Peyer's patch (tissue), 4 donors: ENCODE measurements around the gene ITGAE. TPM values are rescaled to one million over a fixed set of nuclear protein-coding genes. Genes with fewer than 3 reads are reported as not detected.

Experiments
- DNase-seq, 3 donors: peaks; one replicate each; pipeline ENCODE4 v3.0.0-alpha.2; 2017 to 2019
- H3K27ac ChIP-seq, 4 donors: fragments of 200-600 bp; sonication (generic); one replicate each; pipeline ENCODE4 v1.5.1; 2016 to 2019
- H3K27me3 ChIP-seq, 2 donors: fragments of 200-600 bp; sonication (generic); one replicate each; pipeline ENCODE4 v1.5.1; 2019
- H3K36me3 ChIP-seq, 3 donors: fragments of 200-600 bp; sonication (generic); one replicate each; pipeline ENCODE4 v1.5.1; 2016 to 2019
- H3K4me1 ChIP-seq, 4 donors: fragments of 200-600 bp; sonication (generic); one replicate each; pipeline ENCODE4 v1.5.1; 2016 to 2019
- H3K4me3 ChIP-seq, 4 donors: fragments of 200-600 bp; sonication (generic); 1 replicate in 3 of 4; 2 replicates in 1 of 4; pipeline ENCODE4 v1.5.1; 2016 to 2019; ENCODE audit warnings: mild to moderate bottlenecking in 1 of 4
- H3K9me3 ChIP-seq, 4 donors: fragments of 200-600 bp; sonication (generic); one replicate each; pipeline ENCODE4 v1.5.1; 2016 to 2019; ENCODE audit warnings: mild to moderate bottlenecking in 1 of 4
- POLR2A ChIP-seq, 2 donors: fragments of 450-650 bp; IDR thresholded peaks; one replicate each; pipeline ENCODE4 v1.5.1; 2017; ENCODE audit warnings: antibody characterized with exemption in 2 of 2, mild to moderate bottlenecking in 2 of 2, moderate library complexity in 2 of 2
- total RNA-seq, 4 donors: library from RNA; depleted of rRNA; stranded (reverse); fragments of >200 nt; gene quantifications; one replicate each; pipeline ENCODE4 v1.1.0, GENCODE V29; 2016
- TF ChIP-seq, protein P1 (sequence below), 6 experiments: fragments of 450-650 bp in 4 of 6; fragments of 200-600 bp in 2 of 6; sonication (generic) in 1 of 6; IDR thresholded peaks; one replicate each; pipeline ENCODE4 v1.5.1; 2017 to 2019; ENCODE audit warnings: antibody characterized with exemption in 6 of 6, mild to moderate bottlenecking in 3 of 6, moderate library complexity in 1 of 6

The ITGAE gene
- total RNA-seq, 4 donors from 2014 or later, result 14.9 to 41.8 (median 31.5) TPM

DNA sequence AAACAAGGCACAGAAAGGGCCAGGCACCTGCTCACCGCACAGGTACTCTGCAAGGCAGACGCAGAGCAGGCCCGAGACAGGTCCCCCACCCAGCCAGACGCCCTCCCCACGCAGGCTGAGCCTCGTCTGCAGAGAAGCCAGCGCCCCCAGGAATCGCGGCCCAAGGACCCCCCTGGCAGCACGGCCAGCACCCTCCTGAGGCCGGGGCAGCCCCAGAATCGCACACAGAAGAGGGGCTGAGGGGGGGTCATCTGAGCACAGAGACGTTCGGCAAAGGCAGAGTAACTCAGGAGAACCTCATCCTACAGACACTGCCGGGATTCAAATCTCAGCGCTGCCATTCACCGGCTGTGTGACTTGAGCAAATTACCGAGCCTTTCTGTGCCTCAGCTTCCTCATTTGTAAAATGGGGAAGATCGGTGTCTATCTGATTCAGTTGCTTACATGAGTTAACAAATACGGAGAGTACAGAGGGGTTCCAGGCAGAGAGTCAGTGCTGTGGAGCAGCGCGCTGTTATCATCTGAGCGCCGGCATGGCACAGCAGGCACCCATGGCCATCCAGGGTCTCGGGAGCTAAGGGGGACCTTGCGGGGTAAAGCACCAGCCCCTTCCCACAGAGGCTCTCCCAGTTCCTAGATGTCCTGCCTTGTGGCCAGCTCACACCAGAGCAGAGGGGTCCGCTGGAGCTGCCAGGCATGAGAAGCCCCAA lies 122.0 kb downstream of the ITGAE start:
- H3K4me1 ChIP-seq, result no peaks in the 10 kb centered on the region
- TF ChIP-seq POLR2A (IDR thresholded peaks at IDR 0.05), result no peak
- TF ChIP-seq, protein P1, sequence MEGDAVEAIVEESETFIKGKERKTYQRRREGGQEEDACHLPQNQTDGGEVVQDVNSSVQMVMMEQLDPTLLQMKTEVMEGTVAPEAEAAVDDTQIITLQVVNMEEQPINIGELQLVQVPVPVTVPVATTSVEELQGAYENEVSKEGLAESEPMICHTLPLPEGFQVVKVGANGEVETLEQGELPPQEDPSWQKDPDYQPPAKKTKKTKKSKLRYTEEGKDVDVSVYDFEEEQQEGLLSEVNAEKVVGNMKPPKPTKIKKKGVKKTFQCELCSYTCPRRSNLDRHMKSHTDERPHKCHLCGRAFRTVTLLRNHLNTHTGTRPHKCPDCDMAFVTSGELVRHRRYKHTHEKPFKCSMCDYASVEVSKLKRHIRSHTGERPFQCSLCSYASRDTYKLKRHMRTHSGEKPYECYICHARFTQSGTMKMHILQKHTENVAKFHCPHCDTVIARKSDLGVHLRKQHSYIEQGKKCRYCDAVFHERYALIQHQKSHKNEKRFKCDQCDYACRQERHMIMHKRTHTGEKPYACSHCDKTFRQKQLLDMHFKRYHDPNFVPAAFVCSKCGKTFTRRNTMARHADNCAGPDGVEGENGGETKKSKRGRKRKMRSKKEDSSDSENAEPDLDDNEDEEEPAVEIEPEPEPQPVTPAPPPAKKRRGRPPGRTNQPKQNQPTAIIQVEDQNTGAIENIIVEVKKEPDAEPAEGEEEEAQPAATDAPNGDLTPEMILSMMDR (IDR thresholded peaks at IDR 0.05), result no peak
- no peaks in the 10 kb centered on the region for H3K36me3 ChIP-seq
- H3K27ac ChIP-seq, result no peak overlapping the region
- H3K27me3 ChIP-seq, result no peaks in the 10 kb centered on the region
- H3K9me3 ChIP-seq, result no peaks in the 10 kb centered on the region
- DNase-seq, result no peak
- H3K4me3 ChIP-seq, result no peak overlapping the region

DNA sequence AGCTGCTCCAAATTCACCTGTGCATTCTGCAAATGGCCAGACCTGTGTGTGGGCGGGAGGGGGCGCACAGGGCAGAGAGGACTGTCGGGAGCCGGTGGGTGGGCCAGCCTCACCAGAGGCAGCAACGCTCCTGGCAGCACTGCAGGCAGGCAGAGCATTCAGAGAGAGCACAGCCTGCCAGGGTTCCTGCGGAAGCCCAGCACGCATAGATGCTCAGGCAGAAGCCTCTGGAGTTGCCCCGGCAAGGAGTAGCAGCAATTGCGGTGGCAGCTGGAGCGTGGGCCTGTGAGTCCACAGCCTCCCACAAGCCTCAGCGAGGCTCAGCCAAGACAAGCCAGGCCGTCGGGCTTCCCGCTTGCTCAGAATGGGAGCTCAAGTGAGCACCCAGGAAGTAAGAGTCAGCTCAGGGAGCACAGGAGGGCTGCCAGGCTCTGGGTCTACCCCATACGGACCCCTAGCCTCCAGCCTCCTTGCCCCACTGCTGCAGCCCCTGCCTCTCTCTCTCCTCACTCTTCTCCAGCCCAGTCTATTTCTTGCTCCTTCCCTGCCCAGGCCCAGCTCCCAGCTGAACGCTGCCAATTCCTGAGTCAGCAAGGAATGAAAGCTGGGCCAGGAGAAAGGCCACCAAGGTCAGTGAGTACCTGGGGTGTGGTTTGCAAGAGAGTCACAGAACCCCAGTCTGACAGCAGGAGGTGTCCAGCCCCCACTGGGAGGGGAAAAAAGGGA lies 122.7 kb downstream of the ITGAE start:
- no peaks in the 10 kb centered on the region for H3K27me3 ChIP-seq
- TF ChIP-seq POLR2A (IDR thresholded peaks at IDR 0.05), result no peak
- TF ChIP-seq, protein P1 (IDR thresholded peaks at IDR 0.05), result no peak
- no peak overlapping the region for H3K4me3 ChIP-seq
- no peak overlapping the region for H3K27ac ChIP-seq
- H3K36me3 ChIP-seq, result no peaks in the 10 kb centered on the region
- DNase-seq, result no peak
- no peaks in the 10 kb centered on the region for H3K9me3 ChIP-seq
- H3K4me1 ChIP-seq, result no peaks in the 10 kb centered on the region

DNA sequence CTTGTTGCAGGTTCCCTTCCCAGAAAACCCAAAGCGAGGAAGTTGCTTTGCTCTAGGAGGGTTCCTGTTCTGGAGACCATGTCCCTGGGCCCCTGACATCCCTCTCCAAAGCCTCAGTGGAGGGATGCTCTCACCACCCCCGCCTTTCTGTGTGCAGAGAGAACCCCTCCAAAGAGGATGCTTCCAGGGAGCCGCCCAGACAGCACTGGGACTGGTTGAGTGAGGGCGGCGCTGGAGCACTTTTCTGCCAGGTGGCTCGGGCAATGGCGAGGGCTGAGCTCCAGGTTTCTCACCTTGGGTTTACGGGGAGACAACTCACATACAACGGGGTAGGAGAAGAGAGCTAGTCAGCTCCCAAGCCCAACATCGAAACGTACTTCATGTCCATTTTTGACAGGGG lies 125.1 kb downstream of the ITGAE start:
- no peaks in the 10 kb centered on the region for H3K9me3 ChIP-seq
- no peak overlapping the region for H3K27ac ChIP-seq
- H3K4me1 ChIP-seq, result no peaks in the 10 kb centered on the region
- DNase-seq, result no peak
- no peaks in the 10 kb centered on the region for H3K27me3 ChIP-seq
- TF ChIP-seq, protein P1 (IDR thresholded peaks at IDR 0.05), result no peak
- no peak for TF ChIP-seq POLR2A (IDR thresholded peaks at IDR 0.05)
- H3K36me3 ChIP-seq, result no peaks in the 10 kb centered on the region
- no peak overlapping the region for H3K4me3 ChIP-seq

DNA sequence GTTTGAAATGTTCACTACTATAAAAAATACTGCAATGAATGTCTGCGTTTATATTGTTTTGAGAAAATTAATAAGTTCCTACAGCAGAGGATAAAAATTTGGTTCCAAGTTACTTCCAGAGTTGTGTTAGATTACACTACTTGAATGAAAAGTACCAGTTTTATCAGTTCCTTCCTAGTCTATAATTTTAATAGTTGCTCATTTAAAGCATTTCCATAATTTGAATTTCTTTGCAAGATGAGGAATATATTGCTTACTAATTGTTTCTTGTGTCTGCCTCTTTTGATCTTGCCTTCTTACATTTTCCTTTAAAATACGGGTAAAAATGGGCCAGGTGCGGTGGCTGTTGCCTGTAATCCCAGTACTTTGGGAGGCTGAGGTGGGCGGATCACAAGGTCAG lies 128.4 kb downstream of the ITGAE start:
- Histone ChIP-seq H3K4me3 (no peak overlapping the region), H3K27ac (no peak overlapping the region), H3K4me1 (peaks cover 0 to 17% (median 6%) of the 10 kb centered on the region in 4 donors), H3K36me3 (no peaks in the 10 kb centered on the region), H3K9me3 (no peaks in the 10 kb centered on the region), H3K27me3 (no peaks in the 10 kb centered on the region)
- no peak for DNase-seq
- TF ChIP-seq, protein P1 (IDR thresholded peaks at IDR 0.05), result no peak
- TF ChIP-seq POLR2A (IDR thresholded peaks at IDR 0.05), result no peak

DNA sequence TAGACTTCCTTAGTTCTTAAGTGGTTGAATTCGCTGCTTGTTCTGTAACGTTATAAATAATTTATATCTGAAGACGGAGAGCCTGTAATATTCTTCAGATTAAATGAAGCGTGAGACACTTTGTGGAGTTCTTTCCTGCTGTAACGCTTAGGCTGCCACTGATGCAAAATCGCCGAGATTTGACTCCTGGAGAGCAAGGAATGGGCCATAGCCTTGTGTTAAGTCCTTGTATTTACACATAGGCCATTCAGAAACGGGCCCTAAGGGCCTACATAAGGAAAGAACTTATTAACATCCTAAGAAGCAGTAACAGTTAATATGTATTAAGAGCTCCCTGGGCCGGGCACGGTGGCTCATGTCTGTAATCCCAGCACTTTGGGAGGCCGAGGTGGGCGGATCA lies 131.4 kb downstream of the ITGAE start:
- Histone ChIP-seq H3K4me1 (peaks cover 0 to 30% (median 8%) of the 10 kb centered on the region in 4 donors), H3K27me3 (no peaks in the 10 kb centered on the region), H3K36me3 (peaks cover 0 to 4% (median 0%) of the 10 kb centered on the region in 3 donors), H3K27ac (peak overlapping the region in 1 of 4 donors; percentile 86), H3K9me3 (no peaks in the 10 kb centered on the region), H3K4me3 (peak overlapping the region; percentile 70 to 97 (median 92))
- DNase-seq, result no peak
- TF ChIP-seq, protein P1 (IDR thresholded peaks at IDR 0.05), result no peak
- no peak for TF ChIP-seq POLR2A (IDR thresholded peaks at IDR 0.05)
